ENCODE results near the gene RPL35.

Gene RPL35

DNA sequence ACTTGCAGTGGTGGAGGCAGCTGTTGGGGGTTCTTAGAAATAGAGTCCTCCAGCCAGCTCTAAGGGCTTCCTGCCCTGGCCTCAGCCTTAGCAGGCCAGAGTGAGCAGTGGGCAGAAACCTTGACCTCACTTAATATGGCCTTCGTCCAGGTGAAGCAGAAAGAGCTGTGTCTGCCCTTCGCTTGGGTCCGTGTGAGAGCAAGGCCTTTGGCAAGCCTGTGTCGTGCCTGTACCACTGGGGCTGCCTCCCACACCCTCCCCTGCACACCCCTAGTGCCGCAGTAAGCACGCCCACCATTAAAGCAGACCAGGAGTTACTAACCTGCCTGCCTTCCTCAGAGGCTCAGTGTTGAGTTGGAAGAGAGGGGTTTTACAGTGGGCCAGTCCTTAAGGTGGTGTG is 13.7 kb upstream of the RPL35 start:
- no peak for DNase-seq

DNA sequence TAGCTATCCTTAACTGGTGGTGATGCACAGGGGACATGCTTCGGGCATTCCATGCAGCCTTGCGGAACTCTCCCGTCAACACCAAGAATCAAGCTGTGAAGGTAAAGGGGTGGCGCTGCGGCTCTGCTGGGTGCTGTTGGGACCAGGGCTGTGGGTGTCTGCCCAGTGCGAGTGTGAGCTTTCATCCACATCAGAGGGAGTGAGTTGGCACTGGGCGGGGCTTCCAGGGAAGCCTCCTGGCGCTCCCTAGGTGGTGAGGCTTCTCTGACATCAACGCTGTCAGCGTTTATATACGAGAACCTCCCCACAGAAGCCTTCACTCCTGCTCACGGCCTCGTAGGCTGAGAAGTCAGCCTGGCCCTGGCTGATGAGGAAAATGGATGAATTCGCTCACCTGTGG is 11.9 kb upstream of the RPL35 start:
- DNase-seq = no peak

DNA sequence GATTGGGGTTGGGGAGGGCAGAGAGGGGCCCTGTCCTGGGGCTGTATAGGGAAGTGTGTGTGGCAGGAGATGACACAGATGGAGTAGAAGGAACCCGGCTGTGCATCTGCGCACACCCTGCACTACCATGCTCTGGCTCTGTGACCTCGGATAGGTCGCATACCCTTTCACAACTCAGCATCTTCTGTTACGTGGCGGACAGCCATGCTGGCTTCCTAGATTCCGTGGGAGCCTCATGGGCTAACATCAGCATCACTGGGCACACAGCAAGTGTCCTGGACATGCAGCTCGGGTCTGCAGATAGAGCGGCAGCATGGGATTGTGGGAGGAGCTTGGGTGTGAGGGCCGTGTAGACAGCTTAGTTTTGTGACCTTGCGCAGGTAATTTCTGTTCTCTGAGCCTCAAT is 9.4 kb upstream of the RPL35 start:
- no peak for DNase-seq

DNA sequence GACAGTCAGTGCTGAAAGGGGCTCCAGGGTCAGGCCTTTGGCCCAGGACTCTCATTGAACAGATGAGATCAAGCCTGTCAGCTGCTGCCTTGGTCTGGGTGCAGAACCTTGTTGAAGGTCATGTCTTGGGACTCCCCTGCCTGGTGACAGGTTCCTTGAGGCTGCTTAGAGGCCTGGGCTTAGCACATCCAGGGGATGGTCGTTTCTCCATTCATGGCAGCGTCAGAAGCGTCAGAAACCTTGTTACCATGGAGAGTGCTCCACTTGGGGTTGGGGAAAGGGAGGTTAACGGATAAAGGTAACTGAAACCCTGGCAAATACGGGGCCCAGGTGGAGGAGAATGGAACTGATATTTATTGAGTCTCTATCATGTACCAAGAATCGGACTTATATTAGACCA is 9.0 kb upstream of the RPL35 start:
- no peak for DNase-seq

DNA sequence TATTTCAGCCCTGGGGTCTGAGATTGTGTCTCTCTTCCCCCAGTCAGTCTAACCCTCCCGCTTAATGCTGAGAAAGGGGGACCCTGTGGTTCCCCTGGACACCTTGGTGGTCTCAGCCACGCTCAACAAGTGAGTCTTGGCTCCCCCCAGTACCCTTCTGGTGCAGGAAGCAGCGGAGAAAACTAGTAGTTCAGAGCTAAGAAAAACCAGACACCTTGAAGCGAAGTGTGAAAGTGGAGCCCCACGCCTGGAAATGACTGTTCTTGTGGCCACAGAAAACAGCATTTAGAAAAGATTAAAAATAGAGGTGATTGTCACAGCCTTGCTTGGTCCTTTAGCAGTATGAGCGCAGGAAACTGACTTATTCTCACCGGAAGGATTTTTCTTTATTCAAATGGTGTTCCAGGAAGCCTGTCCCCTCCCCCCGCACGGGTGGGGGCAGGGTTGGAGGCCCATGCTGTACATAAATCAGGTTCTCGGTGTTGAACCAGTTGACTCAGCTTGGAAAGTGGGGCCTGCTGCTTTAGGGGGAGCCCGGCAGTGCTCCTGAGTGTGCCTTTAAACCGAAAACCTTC is 8.3 kb upstream of the RPL35 start:
- peak; percentile 34 for DNase-seq

DNA sequence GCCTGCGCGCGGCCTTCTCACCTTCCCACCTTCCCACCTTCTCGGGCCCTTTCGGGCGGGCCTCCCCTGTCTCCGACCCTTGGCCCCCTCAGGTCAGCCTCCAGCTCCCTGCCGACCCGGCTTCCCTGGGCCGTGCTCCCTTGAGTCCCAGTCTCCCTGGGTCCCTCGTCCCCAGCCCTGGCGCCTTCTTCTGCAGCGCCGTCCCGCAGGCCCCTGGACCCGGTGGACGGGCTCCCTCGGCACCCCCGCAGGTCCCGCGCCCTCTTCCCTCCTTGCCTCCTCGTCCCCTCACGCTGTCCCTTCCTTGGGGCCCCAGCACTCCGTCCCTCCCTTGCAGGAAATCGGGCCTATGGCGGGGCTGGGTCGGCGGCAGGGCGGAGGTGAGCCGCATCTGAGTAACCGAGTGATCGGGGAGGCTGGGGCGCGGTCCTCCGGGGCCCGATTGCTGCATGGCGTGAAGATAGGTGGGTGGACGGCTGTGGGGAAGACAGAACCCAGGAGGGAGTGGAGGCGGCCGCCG is 7.8 kb upstream of the RPL35 start:
- DNase-seq = peak; percentile 25

DNA sequence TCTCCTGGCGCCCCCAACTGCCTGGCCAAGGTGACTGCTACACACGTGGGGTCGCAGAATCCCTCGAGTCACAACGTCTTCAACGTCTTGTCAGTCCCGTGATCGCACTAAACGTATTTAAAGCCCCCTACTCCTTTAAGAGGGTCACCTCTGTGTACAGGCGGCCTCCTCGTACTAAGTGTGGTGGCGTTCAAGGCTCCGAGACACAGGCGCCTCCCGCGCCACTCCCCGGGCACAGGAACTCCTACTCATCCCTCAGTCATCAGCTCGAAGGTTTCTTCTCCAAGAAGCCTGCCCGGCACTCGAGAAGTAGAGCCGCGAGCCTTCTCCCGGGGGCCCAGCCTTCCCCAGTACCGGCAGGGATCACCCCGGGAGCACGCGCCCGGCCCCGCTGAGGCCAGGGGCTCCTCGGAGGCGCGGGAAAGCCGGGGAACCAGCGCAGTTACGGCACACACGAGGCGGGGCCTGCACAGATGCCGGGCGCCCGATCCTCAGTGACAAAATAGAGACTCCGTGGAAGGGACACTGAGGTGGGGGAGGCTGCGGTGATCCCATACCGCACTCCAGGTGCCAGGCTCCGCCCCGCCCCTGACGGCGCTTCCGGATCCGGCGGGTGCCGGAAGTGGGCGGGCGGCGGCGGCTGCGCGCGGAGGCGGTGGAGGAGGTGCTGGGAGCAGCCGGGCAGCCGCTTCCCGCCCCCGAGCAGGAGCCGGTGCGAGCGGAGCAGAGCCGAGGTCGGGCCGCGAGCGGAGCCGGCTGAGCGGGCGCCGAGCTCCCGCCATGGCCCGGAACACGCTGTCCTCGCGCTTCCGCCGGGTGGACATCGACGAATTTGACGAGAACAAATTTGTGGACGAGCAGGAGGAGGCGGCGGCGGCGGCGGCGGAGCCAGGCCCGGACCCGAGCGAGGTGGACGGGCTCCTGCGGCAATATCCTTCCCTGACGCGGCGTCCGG is 7.0 kb upstream of the RPL35 start:
- DNase-seq = peak; percentile 82

DNA sequence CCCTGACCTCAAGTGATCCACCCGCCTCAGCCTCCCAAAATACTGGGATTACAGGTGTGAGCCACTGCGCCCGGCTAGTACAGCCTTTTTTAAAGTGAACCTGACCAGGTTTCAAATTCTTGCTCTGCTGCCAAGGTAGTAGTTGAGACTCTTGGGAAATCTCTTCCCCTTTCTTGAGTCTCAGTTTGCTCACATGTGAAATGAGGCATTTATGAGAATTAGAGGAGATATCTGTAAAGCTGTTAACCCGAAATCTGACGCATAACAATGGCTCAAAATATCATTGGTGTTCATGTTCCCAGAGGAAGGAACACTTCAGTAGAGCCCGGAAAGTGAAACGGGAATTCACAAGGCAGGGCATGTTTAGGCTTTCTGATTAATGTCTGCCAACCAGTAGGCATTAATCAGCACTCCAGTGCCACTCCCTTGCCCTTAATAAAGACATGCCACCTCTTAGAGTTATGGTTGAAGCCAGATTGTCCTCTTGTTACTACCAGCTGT is 1.7 kb upstream of the RPL35 start:
- no peak for DNase-seq

DNA sequence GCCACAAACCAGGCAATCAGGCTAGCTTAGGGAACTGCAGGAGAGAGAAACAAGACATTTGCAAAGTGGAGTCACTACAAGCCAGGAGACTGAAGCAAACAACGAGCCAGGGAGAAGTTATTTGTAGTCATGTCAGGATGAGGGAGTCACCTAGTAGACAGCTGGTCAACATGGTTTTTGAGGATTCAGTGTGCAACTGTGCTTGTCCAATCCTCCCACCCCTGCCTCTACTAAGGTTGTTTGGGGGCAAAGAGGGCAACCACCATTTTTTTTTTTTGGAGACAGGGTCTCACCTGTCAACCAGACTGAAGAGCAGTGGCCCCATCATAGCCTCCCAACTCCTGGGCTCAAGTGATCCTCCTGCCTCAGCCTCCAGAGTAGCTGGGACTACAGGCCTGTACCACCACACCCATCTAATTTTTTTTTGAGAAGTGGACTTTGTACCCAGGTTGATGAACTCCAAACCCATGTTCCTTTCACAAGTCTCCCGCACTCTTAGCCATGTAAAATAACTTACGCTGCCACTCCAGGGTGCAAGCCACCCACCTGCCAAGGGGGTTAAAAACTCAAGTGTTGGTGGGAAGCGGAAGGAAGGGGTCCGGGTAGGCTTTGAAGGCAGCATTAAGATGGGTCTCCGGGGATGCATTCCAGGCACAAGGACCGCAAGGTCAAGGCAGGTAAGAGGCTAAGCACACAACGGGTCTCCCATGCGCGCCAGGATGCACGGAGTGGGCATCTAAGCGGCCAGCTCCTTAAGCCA is 995 bp downstream of the RPL35 start:
- DNase-seq = no peak

DNA sequence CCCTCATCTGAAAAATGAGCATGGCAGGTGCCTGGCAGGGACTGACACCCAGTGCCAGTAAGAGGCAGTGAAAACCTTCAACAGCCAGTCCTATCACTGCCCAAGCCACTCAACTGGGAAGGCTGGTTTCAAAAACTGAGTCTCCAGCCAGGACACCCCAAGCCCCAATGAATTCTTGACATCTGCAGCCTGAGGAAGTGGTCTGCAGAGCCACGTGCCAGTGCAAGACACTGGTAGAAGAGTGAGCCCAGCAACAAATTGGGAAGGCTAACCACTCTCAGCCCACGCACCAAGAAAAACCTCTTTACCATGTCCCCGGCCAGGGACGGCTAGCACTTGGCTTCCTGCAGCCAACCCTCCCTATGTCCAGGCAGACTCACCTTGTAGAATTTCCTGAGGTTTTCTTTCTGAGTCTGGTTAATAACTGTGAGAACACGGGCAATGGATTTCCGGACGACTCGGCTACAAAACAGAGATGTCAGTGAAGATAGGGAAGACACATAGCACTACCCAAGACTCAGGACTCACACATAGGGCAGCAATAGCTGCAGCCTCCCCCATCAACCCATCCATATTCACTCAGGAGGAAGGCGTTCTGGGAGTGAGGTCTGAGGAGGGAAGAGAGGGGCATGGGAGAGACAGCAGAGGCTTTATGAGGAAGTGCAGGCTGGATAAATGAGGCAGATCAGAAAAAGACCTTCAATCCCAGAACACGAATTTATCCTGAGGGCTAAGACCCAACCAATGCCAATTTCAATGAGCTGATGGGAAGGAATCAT is 1.8 kb downstream of the RPL35 start:
- no peak for DNase-seq

DNA sequence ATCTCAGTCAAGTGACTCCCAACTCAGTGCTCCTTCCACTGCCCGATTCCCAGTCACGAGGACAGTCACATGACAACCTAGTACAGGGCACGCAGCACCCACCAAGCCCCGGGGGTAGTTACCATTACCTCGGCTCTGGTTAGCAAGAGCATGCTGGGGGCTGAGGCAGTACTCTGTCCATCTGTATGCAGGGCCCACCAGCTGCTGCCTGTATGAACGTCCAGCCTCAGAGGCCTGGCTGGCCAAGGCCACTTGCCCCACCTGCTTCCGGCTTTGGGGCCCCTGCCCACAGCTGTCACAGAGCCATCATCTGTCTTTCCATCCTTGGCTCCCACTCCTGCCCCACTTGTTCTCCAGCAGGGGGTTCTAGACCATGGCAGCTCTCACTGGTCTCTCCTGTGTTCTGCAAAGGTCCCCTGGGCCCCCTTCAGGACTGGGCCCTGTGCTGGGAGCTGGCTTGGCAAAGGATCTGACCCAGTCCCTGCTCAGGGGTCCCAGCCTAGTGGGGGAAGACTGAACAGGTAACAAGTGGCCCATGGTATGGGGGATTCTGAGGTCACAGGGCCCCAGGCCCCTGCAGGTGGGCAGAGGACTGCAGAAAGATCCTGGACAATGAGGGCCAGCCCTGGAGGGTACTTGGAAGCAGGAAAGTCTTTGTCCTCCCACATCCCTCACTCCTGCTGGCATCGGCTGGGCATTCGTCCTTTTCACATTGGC is 3.3 kb downstream of the RPL35 start:
- no peak for DNase-seq

DNA sequence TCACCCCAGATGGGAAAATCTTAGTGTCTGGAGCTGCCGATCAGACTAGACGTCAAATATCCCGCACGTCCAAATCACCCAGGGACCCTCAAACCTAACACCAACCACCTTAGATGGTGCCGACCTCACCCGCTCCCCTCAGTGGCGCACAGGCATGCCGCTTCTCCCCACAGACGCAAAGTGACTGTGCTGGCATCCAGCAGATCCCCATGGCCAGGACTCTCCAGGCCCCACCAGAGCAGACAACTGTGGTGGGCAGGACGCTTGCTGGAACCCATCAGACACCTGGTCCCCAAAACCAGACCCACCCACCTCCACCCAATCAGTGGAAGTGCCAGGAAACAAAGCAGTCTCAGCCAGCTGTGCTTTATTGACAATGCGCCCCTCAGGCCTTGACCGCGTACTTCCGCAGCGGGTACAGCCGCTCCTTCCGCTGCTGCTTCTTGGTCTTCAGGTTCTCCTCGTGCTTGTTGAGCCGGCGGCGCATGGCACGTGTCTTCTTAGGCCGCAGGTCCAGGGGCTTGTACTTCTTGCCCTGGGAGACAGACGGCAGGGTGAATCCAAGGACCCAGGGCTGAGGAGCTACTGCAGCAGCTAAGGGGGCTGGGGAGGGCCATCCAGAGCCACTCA is 4.1 kb downstream of the RPL35 start:
- DNase-seq = no peak

DNA sequence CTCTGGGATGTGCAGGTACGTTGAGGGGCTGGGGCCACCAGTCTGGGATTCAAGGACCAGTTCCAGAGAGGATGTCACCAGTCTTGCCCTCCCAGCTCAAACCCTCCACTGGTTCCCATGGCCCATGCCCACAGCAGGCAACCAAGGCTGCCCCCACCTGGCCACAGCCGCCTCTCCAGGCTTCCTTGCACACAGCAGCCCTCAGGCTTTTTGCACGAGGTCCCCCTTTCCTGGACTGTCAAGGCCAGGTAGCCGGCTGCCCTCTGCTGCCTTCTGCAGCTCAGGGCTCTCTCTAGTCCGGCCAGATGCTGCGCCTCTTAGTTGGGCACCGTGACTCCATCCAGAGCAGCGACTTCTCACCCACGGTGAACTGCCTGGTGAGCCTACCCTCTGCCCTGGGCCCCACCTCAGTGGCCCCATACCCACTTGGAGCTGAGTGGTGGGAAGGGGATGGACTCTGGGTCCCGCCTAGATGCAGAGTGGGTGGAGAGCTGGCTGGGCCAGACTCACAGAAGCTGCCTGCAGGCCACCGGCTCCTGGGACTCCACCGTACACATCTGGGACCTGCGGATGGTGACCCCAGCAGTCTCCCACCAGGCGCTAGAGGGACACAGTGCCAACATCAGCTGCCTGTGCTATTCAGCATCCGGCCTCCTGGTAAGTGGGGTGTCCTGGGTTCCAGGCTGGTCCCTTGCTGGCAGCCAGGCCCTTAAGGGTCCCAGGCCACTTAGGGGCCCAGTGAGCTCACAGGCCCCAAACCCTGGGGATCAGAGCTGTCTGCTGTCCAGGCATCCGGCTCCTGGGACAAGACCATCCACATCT is 5.6 kb downstream of the RPL35 start:
- peak; percentile 26 for DNase-seq

DNA sequence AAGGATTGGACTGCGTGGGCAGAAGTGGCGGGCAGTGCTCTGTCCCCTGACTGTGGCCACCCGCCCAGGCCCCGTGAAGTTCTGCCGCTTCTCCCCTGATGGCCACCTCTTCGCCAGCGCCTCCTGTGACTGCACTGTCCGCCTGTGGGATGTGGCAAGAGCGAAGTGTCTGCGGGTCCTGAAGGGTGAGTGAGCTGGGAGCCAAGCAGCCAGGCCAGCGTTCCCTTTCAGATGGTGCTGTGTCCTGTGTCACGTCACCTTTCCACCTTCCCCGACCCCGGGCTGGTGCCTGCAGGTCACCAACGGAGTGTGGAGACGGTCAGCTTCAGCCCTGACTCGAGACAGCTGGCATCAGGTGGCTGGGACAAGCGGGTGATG is 6.2 kb downstream of the RPL35 start:
- DNase-seq = no peak

DNA sequence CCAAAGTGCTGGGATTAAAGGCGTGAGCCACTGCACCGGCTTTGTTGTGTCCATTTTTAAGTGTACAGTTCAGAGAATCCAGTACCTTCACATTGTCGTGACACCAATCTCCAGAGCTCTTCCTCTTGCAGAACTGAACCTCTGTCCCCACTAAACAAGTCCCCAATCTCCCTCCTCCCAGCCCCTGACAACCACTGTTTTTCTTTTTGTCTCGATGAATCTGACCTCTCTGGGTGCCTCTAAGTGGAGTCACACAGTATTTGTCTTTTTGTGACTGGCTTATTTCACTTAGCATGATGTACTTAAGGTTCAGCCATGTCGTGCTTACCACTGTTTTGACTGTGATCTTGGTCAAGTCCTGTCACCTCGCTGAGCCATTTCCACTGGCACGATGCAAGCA is 6.9 kb downstream of the RPL35 start:
- DNase-seq = no peak

DNA sequence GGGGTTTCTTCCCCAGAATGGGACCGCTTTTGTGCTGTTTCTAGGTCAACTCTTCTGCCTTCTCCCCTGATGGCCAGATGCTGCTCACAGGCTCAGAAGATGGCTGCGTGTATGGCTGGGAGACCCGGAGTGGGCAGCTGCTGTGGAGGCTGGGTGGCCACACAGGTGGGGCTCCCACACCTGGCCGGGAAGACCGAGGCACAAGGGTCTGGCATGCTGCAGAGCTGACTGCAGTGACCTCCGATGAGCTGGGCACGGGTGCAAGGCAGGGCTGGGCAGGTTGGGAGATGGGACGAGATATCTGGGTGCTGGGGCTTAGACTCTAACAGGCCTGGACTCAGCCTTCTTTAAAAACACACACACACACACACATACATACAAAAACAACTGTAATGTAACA is 7.6 kb downstream of the RPL35 start:
- no peak for DNase-seq

DNA sequence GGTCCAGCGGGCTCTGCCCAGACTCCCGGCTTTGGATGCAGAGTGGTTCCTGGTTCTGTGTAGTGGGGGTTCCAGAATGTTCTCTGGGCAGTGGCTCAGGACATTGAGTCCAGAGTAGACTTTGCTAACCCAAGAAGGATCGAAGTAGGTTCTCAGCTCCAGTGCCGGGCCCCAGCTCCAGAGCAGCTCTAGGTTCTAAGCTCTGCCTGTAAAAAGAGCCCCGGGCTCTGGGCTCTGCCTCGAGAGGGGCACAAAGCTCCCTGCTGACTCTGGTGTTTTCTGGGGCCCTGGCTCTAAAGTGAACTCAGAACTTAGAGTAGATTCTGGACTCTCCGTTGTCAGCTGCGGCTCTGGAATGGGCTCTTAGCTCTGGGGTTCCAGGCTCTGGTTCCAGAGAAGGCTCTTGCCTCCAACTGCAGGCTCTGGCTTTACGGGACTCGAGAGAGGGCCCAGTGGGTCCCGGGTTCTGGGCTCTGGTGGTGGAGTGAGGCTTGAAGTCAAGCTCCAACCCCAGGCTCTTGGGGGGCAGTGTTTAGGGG is 8.1 kb downstream of the RPL35 start:
- DNase-seq = no peak

DNA sequence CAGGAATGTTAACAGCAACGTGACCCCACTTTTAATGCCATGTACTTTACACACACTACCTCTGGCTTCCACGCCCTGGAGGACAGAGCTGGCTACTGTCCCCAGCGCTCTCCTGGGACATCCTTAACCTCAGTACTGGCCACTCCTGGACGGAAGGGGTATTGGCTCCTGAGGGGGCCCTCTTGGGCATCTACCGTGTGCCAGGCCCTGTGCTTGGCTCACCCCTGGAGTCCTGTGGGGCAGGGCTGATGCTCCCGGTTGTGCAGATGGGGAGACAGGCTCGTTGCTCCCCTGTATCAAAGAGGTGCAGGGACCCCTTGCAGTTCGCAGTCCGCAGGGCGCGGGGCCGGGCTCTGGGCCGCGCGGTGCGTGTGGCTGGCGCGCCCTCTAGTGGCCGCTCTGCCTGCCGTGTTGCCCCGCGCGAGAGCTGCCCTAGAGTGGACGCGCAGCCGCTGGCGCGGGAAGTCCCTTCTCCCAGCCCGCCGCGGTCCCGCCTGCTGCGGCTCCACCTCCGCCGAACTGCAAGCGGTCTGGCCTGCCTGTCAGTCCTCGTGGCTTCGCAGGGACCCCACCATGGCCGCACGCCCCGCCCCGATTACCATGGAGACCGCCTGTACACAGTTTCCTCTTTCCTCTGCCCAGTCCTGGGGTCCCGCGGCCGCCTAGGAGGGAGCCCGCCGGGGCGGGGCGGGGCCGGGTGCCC is 8.8 kb downstream of the RPL35 start, which contains the start of gene WDR38:
WDR38 (plus strand) TSS at position 632 of the 703 bp plus-strand sequence. CDS start 72 bp downstream, outside the sequence.
- DNase-seq = peak; percentile 78

Data from fibroblast of skin of back (primary cell).